Heart left ventricle (tissue), 13 donors: Measurements from ENCODE around the gene LYVE1.

Source experiments
- CTCF ChIP-seq, 12 donors: fragments of 200-600 bp; sonication (generic) in 4 of 12; IDR thresholded peaks; one replicate each; pipeline versions ENCODE4 v1.5.0 to v1.8.0; 2018 to 2022; ENCODE audit warnings: antibody characterized with exemption in 12 of 12, mild to moderate bottlenecking in 5 of 12
- POLR2A ChIP-seq, 2 donors: fragments of 450-650 bp; IDR thresholded peaks; one replicate each; pipeline ENCODE4 v1.6.1; 2017; ENCODE audit warnings: antibody characterized with exemption in 2 of 2, mild to moderate bottlenecking in 2 of 2, moderate library complexity in 2 of 2
- donor health status: ischemic (EF 13 %, LVEDD 7.1; RV severe dilation, severe dysfunction).
- donor health status: DM: no; HTN: yes; CAD: no.
- donor health status: DM: no; HTN: no; CAD: no.
- donor health status: ischemic (EF 25% LVEDD 6.9; RV normal size, moderate dysfunction).
- donor health status: ischemic (EF 25% LVEDD 5.7; RV mildly dilated, moderate dysfunction).
- donor health status: ischemic (EF 35%, LVEDD 5.7; RV mildly dilated, moderate dysfunction).
- donor health status: nonischemic (EF 11% LVEDD 7.7; RV severe dilation, severe dysfunction).
- donor health status: DM: yes; HTN: yes; CAD: no.
- donor health status: PGD.
- donor health status: ischemic (EF 29% LVEDD 5.4; RV normal size, mild dysfunction).
- donor health status: nonischemic (EF 23%, LVEDD 6.1; RV moderate dilation, normal function).

GRCh38 chr11:10514709-10515108 lies 53.8 kb downstream of the LYVE1 start:
- TF ChIP-seq CTCF (IDR thresholded peaks at IDR 0.05) (no peak), POLR2A (IDR thresholded peaks at IDR 0.05) (no peak)
